ENCODE measurements around the gene SMARCA2.

The SMARCA2 gene

DNA sequence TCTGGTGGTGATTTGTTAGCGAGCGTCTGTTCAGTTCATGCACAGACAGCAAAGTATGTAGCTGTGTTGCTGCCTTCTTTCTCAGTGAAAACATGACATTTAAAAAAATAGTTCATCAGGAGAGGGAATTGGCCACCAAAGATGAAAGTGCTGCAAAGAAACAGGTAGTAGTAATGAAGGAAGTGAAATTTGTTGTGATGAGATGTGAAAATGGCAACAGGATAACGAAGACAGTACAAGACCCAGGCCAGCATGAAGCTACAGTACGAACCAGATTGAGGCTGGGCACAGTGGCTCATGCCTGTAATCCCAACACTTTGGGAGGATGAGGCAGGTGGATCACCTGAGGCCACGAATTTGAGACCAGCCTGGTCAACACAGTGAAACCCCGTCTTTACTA is 136.0 kb downstream of the SMARCA2 start:
- no peak for DNase-seq

DNA sequence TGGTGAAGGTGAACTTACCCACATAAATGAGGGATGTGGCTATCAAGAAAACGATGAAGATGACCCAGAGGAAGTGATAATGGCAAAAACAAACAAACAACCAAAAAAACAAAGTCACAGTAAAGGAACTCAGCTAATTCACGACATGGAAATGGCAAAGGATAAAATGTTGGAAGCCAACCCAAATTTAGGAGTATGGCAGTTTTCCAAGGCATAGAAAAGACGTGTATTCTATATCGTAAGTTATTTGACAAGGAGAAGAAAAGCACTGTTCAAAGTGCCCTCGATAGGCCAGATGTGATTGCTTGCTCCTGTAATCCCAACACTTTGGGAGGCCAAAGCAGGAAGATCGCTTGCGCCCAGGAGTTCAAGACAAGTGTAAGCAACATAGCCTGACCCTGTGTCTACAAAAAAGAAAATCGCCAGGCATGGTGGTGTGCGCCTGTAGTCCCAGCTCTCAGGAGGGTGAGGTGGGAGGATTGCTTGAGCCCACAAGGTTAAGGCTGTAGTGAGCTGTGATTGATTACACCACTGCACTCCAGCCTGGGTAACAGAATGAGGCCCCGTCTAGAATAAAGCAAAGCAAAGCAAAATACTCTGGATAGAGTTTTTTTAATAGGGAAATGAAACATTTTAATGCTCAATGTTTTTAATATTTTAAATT is 138.0 kb downstream of the SMARCA2 start:
- no peak for DNase-seq

DNA sequence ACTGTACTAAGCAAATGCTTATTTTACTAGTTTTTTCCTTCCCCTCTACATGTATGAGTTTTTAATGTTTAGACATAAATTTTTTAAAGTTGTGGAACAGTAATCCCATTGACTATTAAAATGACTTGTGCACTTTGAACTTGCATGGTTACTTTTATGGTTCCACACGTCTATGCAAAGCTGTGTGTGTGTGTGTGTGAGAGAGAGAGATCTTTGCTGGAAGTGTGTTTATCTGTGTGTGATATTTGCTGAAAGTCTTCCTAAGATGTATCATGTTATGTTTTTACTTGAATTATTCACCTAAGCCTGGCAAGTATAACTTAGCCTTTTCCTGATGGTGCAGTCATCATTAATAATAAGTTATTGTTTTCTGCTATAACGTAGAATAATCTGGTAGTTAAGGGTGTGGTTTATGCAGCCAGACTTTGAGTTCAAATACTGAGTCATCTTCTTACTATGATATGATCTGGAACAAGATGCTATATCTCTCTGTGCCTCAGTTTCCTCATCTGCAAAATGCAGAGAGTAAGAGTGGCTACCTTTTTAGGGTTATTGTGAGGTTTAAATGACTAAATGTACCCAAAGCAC is 138.6 kb downstream of the SMARCA2 start:
- no peak for DNase-seq

DNA sequence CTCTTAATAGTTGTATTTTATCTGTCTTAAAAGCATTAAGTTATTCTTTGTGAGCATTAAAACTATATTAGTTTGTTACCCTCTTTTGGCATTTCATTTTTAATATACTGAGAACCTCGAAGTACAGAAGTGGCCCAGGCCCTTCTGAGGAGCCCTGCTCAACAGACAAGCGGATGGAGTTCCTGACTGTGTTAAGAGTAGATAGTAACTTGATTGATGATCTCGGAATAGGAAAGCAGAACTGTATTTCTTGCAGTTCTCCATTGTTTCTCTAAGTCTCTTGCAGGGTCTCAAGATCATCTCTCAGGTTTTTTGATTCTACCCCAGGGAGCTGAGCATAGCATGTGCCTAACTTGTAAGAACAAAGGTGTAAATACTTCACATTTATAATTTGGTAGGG is 139.6 kb downstream of the SMARCA2 start:
- DNase-seq, result no peak

DNA sequence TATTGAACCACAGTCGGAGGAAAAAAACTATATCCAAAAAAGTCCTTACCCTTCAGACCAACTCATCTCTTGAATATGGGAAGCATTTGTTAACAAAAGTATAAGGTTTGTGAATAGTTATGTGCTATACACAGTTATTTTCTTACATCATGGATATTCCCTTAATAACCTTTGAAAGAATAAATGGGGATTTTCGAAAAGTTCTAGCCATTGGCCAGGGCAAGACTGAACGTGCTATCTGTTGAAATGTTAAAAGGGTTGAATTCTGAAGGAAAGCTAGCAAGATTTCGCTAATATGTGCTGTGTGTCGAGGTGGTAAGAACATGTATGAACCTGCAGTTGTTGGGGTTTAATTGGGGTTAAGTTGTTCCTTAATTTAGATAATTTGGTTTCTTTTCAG is 140.8 kb downstream of the SMARCA2 start:
- no peak for DNase-seq

DNA sequence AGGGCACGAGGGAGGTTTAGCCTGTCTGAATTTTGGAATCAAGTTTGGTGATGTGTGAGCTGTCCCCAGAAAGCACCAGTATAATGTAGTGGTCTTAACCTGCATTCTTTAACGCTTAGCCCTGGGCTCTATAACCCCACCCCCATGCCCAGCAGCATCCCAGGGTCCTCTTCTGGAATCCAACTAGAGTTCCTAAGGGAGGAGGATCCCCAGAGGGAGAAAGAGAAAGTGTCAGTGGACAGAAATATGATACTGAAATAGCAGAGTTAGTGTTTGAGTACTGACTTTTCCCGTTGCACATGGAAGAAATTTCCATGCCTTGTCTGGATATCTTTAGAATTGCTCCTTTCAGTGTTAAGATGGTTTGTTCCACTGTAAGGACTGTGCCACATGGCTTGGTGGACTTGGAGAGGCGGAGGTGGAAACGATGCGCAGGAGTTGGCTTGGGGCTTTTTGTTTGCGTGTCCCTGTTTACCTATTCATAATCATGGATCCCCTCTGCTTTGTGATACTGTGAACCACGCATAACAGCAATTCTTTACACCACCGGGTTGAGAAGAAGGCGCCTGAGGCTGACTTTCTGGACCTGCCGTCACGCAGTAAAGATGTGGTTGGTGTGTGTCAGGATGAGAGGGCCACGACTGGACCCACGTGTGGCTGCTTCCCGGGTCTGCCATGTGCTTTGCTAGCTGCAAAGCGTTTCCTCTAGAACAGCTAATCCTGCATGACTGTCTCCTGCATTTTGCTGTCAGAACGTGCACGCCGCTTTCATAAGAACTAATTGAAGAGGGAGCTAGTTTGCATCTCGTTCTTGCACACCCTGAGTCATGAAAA is 142.3 kb downstream of the SMARCA2 start:
- no peak for DNase-seq

DNA sequence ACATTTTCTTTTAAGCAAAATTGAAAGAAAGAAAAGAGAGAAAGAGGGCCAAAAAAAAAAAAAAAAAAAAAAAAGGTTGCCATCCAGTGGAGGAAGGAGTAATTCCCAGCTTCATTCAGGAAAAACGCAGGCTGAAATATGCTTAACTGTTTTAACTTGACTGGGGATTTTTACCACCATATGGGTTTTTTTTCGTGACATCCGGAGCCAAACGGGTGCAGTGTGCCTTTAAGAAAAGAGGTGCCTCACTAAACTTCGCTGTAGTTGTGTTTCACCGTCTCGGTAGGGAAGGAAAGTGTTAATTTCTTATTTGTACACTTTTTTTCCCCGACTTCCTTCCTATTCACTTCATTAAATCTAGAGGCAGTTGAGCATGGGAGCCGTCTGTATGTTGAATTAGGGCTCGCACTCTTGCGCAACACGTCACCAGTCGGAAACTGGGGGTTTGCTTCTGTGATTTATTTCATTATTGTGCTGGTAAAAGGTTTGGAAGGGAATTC is 143.0 kb downstream of the SMARCA2 start:
- no peak for DNase-seq

DNA sequence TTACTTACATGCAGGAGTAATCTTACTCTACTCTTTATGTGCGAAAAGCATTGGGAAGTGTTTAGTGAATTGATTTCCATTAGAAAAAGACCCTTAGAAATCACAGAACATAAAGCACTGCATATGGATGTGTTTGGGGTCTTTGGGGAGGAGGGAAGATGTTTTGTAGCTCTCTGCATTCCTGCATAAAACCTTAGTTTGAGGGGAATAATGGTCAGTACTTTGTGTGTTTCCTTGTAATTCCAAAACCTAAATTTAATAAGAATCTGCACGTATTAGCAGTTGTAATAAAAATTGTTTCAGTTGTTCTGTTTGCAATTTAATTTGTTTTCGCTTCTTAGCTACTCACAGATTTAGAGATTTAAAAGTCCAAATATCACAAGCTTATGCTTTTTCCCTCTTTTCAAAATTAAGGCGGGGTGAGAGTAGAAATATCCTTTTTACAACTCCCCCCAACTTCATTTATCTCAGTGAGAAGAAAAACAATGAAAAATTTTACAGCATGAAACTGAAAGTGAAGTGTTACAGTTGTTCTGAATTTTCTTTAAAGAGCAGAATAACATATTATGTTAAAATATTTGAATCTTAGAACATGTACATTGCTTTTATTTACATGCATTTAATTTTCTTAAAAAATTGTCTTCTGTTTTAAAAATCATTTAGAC is 143.8 kb downstream of the SMARCA2 start:
- DNase-seq, result no peak

DNA sequence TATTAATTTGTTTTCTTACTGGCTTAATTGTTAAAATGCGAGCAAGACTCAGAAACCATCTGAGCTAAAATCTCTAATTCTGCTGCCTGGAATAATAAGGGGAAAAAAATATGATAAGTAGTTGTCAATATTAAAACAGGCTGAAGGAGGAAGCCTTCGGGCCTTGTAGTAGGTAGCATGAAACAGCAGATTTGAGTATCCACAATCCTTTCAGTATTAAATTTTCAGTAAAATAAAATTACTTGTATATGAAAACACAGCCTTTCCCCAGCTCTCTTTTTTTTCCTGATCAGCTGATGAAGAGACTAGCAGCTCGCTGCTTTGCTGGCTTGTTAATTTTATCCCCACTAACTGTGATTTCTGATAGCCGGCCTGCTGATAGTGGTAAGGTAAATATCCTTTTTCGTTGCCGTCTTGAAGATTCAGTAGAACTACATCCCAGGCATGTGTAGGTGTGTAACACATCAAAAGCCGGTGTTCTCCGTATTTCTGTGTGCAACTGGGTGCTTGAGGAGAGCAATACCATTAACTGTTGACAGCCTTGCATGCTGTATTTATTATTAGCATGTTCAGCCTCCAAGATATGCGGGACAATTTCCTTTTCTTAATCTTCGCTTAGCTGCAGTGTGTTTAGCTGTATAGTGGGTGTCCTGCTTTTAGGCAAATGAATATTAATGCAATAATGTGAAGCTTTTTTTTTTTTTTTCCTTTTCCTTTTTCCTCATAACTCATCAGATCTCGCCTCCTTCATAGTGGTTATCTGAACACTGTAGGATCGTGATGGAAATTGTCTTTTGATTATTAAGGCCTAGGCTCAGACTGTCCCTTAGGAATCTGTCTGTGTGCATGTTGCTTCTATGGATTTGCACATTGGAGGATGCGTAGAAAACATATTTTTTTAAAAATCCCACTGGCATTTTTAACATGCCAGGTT is 144.6 kb downstream of the SMARCA2 start:
- no peak for DNase-seq

DNA sequence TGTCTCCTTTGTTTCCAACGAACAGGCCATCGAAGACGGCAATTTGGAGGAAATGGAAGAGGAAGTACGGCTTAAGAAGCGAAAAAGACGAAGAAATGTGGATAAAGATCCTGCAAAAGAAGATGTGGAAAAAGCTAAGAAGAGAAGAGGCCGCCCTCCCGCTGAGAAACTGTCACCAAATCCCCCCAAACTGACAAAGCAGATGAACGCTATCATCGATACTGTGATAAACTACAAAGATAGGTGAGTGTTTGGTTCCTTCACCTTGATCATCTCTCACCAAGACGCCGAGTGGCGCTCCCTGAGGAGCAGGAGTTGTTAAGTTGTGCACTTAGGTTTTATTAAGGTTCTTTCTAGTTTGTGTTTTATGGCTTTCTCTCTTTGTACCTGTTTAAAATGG is 146.5 kb downstream of the SMARCA2 start:
- no peak for DNase-seq

DNA sequence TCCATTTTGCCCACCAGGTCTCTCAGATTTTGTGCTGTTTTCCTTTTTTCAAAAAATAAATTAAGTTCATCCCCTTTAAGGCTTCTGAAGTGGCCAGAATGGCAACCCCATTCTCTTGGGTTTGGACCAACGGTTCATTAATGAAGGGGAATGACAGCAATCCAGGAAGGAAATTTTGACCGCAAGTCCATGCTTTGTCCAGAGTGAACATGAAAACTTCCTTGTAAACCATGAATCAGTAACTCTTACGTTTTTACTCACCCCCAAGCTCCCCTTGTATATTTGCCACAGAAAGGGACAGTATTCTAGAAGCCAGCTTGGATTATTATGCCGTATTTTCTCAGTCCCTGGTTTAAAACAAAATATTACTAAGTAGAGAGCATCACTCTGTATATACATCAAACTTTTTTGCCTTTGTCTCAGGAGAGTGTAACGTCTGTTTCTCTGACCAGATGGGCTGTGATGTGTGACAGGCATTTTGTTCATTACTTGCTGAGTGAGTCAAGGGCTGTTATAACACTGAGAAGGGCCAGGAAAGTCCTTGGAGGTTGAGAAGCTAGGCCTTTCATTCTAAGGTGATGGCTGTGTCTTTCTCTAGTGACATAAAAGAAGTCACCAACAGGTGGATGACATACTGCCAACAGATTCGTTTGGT is 148.2 kb downstream of the SMARCA2 start:
- DNase-seq, result no peak

DNA sequence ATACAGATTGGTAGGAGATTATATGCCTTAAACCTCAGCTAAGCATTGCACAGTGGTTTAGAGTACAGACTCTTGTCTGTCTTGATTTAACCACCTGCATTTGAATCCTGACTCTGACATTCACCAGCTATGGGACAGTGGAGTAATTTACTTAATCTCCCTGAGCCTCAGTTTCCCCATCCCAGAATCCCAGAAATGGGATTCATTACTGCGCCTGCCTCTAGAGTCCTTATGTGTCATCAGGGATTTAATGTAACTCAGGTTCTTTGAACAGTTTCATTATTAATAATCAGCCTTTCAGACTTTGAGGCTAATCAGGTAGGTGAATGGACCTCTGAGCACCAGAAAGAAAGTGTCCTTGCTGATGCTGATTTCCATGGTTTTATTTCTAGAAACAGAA is 149.1 kb downstream of the SMARCA2 start:
- no peak for DNase-seq

DNA sequence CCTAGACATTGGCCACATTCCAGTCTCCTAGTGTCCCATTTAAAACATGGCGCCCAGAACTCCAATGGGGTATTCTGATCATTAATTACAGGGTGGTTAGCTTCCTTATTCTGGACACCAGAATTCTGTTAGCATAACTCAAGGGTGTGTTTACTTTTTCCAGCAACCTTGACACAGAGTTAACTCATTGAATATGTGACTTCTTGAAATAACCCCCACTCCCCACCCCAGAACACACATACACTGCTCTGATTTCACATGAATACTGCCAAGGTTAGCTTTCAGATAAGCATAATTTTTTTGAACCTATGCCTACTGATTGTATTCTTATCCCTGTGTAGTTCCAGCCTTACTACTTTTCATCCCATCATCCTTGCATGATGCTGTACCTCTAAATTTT is 151.1 kb downstream of the SMARCA2 start:
- DNase-seq, result no peak

DNA sequence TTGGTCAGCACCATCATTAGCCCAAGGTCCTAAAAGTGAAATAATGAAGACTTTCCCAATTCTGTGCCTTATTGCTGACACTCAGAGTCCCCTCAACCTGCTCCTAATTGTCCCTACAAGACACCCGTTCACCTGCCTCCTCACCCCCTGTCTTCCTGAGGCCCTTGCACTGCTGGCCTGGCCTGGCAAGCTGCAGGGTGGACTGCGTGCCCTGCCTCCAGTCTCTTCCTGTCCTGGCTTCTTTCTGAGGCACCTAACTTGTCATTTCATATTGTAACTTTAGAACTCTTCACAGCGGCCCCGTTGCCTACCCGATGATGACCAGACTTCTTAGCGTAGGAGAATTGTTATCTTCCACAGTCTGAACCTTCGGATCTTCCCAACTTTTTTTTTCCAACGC is 153.9 kb downstream of the SMARCA2 start:
- DNase-seq, result no peak

DNA sequence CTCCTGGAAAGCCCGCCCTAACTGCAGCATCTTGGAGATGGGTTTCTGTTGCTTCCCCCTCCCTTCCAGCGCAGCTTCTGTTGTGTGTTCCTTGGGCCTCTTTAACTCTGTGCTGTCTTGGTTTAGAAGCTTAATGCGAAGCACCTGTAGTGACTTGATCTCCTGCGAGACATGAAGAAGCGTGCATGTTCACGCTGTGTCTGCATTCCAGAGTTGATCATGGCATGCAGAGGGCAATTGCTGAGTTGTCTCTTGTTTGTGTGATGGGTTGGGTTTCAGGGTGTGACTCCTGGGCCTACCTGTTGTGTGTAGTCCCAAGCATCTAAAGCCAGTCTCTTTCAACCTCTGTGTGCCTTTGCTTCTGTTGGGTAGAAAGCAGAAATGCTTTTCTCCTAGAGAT is 155.6 kb downstream of the SMARCA2 start:
- no peak for DNase-seq

DNA sequence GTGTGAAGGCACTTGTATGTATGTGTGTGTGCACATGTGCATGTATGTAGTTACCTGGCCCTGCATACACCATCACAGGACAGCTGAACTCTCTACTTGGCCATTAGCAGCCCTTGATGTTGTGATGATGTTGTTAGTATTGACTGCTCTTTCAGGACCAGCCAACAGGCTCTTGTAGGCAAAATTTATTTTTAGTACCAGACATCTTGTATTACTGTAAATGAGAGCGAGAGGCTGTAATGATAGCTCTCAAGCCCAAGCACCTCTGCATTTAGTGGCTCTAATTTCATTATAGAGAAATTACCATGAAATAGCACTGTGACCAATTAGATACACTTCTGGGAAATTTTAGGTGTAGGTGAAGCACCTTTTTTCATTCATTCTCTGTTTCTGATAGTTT is 158.0 kb downstream of the SMARCA2 start:
- no peak for DNase-seq

DNA sequence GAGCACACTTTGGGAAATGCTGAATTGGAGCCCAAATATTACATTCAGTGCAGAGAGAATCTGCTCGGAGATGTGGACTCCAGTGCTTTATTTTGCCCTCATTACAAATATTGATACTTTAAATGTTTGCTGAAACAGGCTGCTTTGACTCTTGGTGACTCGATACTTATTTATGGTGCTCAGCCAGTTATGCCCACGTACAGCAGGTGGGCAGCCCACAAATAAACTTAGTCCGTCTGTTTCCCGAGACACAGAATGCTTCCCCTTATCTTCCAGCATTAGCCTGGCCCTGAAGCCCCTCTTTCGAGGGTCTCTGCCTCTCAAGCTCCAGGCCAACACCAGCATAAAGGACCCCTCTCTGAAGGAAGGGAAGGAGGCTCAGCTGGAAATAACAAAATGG is 158.7 kb downstream of the SMARCA2 start:
- DNase-seq, result no peak

DNA sequence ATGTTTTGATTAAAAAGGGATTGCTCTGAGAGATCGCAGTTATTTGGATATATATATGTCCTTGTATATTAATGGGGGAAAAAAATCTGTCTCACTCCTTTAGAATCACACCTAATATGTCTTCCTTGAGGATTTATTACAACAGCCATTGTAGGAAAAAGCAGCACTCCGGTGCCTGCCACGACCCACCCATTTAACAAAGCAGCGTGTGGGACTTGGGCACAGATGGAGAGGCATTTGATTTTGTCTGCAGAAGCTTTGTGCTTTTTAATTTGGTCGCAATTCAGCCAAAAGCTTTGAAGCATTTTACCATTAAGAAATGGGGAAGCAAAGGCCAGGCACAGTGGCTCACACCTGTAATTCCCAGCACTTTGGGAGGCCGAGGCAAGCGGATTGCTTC is 159.2 kb downstream of the SMARCA2 start:
- no peak for DNase-seq

DNA sequence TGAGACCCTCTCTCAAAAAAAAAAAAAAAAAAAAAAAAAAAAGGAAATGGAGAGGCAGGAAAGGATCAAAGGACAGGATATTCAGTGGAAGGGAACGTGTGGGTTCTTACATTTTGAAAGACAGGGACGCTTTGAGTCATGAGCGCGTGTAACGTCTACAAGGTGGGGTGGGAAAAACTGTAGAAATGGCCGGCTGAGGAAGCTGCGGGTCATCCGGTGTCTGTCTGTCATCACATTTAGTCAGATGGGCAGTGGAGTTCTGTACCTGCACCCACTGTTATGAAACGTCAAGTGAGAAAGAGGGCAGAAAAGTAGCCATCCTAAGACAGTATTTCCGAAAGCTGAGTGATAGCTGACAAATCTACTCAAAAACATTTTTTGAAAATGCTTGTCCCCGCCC is 159.8 kb downstream of the SMARCA2 start:
- DNase-seq, result no peak

DNA sequence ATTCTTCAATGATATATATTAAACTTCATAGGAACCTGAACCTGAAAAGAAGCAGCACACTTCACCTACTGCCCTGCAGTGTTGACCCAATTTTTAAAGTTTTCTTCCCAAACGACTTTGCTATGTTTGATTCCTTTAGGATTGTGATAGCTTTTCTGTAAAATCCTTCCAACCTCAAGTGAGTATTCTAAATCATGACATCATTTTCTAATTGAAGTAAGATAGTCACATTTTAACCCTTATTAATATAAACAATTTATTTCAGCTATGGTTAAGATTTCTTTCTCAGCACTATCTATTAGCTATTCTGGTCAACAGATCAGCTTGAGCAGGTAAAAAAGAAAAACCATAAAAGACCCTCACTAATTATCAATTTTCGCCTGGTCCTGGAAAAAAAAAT is 162.0 kb downstream of the SMARCA2 start:
- no peak for DNase-seq

DNA sequence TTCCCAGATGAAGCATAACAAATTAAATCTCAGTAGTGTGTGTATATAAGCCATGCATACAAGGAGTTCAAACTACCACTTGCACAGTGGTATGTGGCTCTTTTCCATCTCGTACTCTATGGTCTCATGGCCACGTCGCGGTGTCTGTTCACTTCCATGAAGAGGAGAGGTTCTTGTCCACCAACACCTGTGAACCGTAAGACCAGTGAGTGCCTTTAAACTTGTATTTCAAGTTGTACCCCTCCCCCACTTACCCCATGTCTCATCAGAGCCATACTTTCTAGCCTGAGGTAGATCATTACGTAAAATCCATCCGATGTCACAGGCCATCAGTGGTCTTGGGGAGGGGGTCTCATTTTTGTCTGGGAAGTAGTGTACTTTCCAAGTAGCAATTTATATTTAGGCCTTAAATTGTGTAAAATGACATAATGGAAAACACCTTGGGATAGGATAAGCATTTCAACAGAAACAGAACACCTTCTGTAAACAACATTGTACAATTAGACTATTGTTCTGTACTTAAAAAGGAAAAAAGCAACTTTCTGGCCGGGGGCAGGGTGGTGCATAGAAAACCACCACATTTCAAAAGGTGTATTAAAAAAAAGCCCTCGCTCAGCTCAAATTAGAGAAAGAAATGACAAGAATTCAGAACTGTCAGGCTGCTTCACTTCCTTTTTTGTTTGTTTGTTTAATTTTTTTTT is 163.0 kb downstream of the SMARCA2 start:
- no peak for DNase-seq

Data from T1000 (cell line).